ENCODE data around the gene TMF1.

- TF ChIP-seq POU6F1 (CRISPR knock-in tag; IDR thresholded peaks at IDR 0.05; ENCODE audit: borderline replicate concordance, low read depth) (no peak), ARNTL (CRISPR knock-in tag; IDR thresholded peaks at IDR 0.05; ENCODE audit: borderline replicate concordance, low read depth) (no peak), GLIS3 (CRISPR knock-in tag; IDR thresholded peaks at IDR 0.05) (no peak), CSDC2 (CRISPR knock-in tag; IDR thresholded peaks at IDR 0.05) (no peak), PATZ1 (CRISPR knock-in tag; IDR thresholded peaks at IDR 0.05; ENCODE audit: borderline replicate concordance) (no peak), CSRNP3 (CRISPR knock-in tag; IDR thresholded peaks at IDR 0.05) (no peak), CREB5 (CRISPR knock-in tag; IDR thresholded peaks at IDR 0.05; ENCODE audit: low read depth) (no peak), ZNF8 (CRISPR knock-in tag; IDR thresholded peaks at IDR 0.05) (no peak)
Measured at GRCh38 chr3:69014022-69014580, 38.0 kb downstream of the TMF1 start.

Data from SK-N-SH treated with all-trans-retinoic acid at 6 μM for 48 hours (cell line).